A673 (cell line): ENCODE measurements around the gene TTLL8. TPM values are rescaled to one million over a fixed set of nuclear protein-coding genes. Genes with fewer than 3 reads are reported as not detected.

Source experiments
- BruUV-seq: library from RNA; stranded (reverse); fragments of 400-500 nt; replicated peaks from 2 replicates; lab custom pipeline; 2021; lab: Mats Ljungman, UMichigan
- CTCF ChIA-PET: fragments of 300-600 bp; sonication (Branson Sonifier 250); formaldehyde crosslinking; loops from one replicate; lab custom pipeline; 2022; ENCODE audit warnings: antibody characterized with exemption; lab: Charles Lee
- POLR2A ChIA-PET: fragments of 300-600 bp; sonication (Branson Sonifier 250); formaldehyde crosslinking; loops from one replicate; lab custom pipeline; 2022; ENCODE audit warnings: antibody characterized with exemption; ENCODE audit not compliant: low non-redundant PET; lab: Charles Lee
- DNase-seq: peaks from one replicate; pipeline ENCODE4 v3.0.0-alpha.2; 2015; ENCODE audit warnings: low spot score
- H3K27ac ChIP-seq: fragments of 200-600 bp; sonication (generic); 2 replicates; pipeline ENCODE4 v1.5.1; 2016; ENCODE audit warnings: mixed run types, low read depth, mild to moderate bottlenecking, mixed read lengths, antibody characterized with exemption, low read length; ENCODE audit not compliant: poor library complexity, severe bottlenecking
- H3K27me3 ChIP-seq: fragments of 200-600 bp; sonication (generic); replicated peaks from 2 replicates; pipeline ENCODE4 v1.6.1; 2017; ENCODE audit warnings: mixed run types, low read depth, mild to moderate bottlenecking, mixed read lengths, antibody characterized with exemption, low read length; ENCODE audit not compliant: insufficient read depth, poor library complexity
- H3K36me3 ChIP-seq: fragments of 200-600 bp; sonication (generic); 2 replicates; pipeline ENCODE4 v1.6.1; 2016; ENCODE audit warnings: mixed run types, mild to moderate bottlenecking, mixed read lengths, antibody characterized with exemption, low read length; ENCODE audit not compliant: insufficient read depth, poor library complexity, severe bottlenecking
- H3K4me1 ChIP-seq: fragments of 200-600 bp; sonication (generic); 2 replicates; pipeline ENCODE4 v1.6.1; 2017; ENCODE audit warnings: mixed run types, mild to moderate bottlenecking, mixed read lengths, antibody characterized with exemption, low read length; ENCODE audit not compliant: insufficient read depth, poor library complexity, severe bottlenecking
- H3K4me3 ChIP-seq: fragments of 200-600 bp; sonication (generic); 2 replicates; pipeline ENCODE4 v1.5.1; 2016; ENCODE audit warnings: low read depth, mixed run types, mild to moderate bottlenecking, mixed read lengths, low read length; ENCODE audit not compliant: poor library complexity, severe bottlenecking
- H3K9me3 ChIP-seq: fragments of 200-600 bp; sonication (generic); 2 replicates; pipeline ENCODE4 v1.6.1; 2016; ENCODE audit warnings: mixed run types, low read depth, mild to moderate bottlenecking, mixed read lengths, antibody characterized with exemption, low read length; ENCODE audit not compliant: poor library complexity, severe bottlenecking
- EZH2 ChIP-seq: fragments of 200-600 bp; sonication (generic); IDR thresholded peaks from 2 replicates; pipeline ENCODE4 v1.6.1; 2017; ENCODE audit warnings: borderline replicate concordance, low read depth, mild to moderate bottlenecking, mixed read lengths, antibody characterized with exemption, low read length; ENCODE audit not compliant: poor library complexity, severe bottlenecking
- intact Hi-C: fragments of 100-400 bp; cut with micrococcal nuclease; formaldehyde crosslinking; loops from one replicate; pipeline ENCODE4 v1.10.0; 2022; ENCODE audit not compliant: unreplicated experiment
- total RNA-seq: library from RNA; stranded (reverse); gene quantifications from 2 replicates; pipeline ENCODE4 v1.2.3, GENCODE V29; 2021
- TF ChIP-seq, protein P1 (sequence below): fragments of 300-800, 200-600 bp; sonication (generic); conservative IDR thresholded peaks from 2 replicates; pipeline ENCODE4 v1.5.1; 2017; ENCODE audit warnings: low read depth, mild to moderate bottlenecking, antibody characterized with exemption, low read length, moderate library complexity, mixed read lengths

Gene TTLL8
- total RNA-seq, 1 experiment from 2014 or later = not detected

DNA sequence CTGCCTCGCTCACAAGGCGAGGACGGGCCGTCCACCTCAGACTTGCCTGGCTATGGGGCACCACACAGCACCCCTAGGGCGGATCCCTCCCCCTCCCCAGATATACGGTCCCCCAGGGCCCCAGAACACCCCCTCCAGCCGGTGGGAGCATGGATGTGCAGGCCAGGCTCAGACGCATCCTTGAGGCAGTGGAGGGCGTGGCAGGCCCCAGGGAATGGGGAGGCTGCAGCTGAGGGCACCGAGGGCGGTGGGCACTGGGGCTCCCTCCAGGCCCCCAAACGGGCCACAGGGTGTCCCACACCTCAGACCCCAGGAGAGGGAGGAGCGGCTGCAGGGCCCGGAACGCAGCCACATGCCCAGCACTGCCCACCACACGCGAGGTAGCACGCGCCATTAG is 12.1 kb downstream of the TTLL8 start:
- TF ChIP-seq, protein P1, sequence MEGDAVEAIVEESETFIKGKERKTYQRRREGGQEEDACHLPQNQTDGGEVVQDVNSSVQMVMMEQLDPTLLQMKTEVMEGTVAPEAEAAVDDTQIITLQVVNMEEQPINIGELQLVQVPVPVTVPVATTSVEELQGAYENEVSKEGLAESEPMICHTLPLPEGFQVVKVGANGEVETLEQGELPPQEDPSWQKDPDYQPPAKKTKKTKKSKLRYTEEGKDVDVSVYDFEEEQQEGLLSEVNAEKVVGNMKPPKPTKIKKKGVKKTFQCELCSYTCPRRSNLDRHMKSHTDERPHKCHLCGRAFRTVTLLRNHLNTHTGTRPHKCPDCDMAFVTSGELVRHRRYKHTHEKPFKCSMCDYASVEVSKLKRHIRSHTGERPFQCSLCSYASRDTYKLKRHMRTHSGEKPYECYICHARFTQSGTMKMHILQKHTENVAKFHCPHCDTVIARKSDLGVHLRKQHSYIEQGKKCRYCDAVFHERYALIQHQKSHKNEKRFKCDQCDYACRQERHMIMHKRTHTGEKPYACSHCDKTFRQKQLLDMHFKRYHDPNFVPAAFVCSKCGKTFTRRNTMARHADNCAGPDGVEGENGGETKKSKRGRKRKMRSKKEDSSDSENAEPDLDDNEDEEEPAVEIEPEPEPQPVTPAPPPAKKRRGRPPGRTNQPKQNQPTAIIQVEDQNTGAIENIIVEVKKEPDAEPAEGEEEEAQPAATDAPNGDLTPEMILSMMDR = no peak
- TF ChIP-seq EZH2 = no peak
- no peaks in the 10 kb centered on the region for H3K27me3 ChIP-seq
- H3K27ac ChIP-seq = no peak overlapping the region
- no peak for DNase-seq
- H3K4me1 ChIP-seq = no peaks in the 10 kb centered on the region
- intact Hi-C loops = no loop called here
- POLR2A ChIA-PET = no interaction called here
- CTCF ChIA-PET = interaction anchor here (0.6 kb wide), 1 partner anchor 15 kb away, joined by 10 read pairs; no protein-coding TSS in a partner anchor
- H3K36me3 ChIP-seq = no peaks in the 10 kb centered on the region
- no peaks in the 10 kb centered on the region for H3K9me3 ChIP-seq
- no peak overlapping the region for H3K4me3 ChIP-seq
- no TSS peak for BruUV-seq

- intact Hi-C loops = no loop called here
These were observed 12.7 kb downstream of the TTLL8 start for GRCh38 chr22:50045211-50046018.

DNA sequence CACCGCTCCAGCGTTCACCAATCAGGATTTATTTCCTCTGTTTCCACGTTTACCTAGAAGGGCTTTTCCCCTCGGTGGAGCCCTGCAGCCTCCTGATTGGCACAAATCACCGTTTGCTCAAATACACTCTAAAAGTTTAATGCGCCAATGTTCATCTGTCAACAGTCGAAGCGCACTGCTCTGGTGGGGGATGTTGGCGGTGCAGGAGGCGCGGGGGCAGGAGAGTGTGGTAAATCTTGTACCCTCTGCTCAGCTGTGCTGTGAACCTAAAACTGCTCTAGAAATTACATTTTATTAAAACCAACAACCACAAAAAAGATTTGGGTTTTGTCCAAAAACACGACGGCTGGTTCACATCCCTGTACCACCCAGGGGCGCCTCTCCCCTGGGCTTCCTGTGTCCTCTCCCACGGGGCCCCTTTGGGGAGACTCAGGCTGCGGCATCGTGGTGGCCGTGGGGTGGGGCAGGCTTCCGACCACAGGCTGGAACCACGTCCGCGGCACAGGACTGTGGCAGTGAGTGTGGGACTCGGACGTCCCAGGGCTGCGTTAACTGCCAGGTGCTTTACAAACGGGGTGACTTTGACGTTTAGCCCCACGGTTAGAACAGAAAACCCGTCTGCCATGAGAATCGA is 13.5 kb downstream of the TTLL8 start:
- H3K9me3 ChIP-seq = no peaks in the 10 kb centered on the region
- H3K27me3 ChIP-seq = no peaks in the 10 kb centered on the region
- DNase-seq = no peak
- intact Hi-C loops = no loop called here
- no TSS peak for BruUV-seq
- POLR2A ChIA-PET = no interaction called here
- no peaks in the 10 kb centered on the region for H3K36me3 ChIP-seq
- TF ChIP-seq, protein P1 = no peak
- no peaks in the 10 kb centered on the region for H3K4me1 ChIP-seq
- H3K27ac ChIP-seq = no peak overlapping the region
- CTCF ChIA-PET = no interaction called here
- no peak overlapping the region for H3K4me3 ChIP-seq

More at GRCh38 chr22:50045211-50046018, 12.7 kb downstream of the TTLL8 start:
- POLR2A ChIA-PET = no interaction called here
- H3K4me3 ChIP-seq = no peak overlapping the region
- BruUV-seq = no TSS peak
- H3K27me3 ChIP-seq = no peaks in the 10 kb centered on the region
- H3K27ac ChIP-seq = no peak overlapping the region
- H3K9me3 ChIP-seq = no peaks in the 10 kb centered on the region
- H3K4me1 ChIP-seq = no peaks in the 10 kb centered on the region
- CTCF ChIA-PET = interaction anchor here (0.6 kb wide), 1 partner anchor 14 kb away, joined by 10 read pairs; no protein-coding TSS in a partner anchor
- TF ChIP-seq, protein P1 = no peak
- TF ChIP-seq EZH2 = no peak
- no peaks in the 10 kb centered on the region for H3K36me3 ChIP-seq
- no peak for DNase-seq
